Hepatocyte (in vitro differentiated cells): ENCODE data around the gene CBX5. TPM values are rescaled to one million over a fixed set of nuclear protein-coding genes. Genes with fewer than 3 reads are reported as not detected.
"Not testable (repeated sequence)": the region's sequence is repeated elsewhere in the genome, so short reads cannot be mapped to it uniquely, and the experiment has no call there.

Experiments used
- DNase-seq: peaks from one replicate; pipeline ENCODE4 v3.0.0-alpha.2; 2016; ENCODE audit warnings: low spot score
- H2AFZ ChIP-seq: fragments of 200-600 bp; sonication (generic); 2 replicates; pipeline ENCODE4 v1.6.0; 2016; ENCODE audit warnings: antibody characterized with exemption, mild to moderate bottlenecking
- H3K27ac ChIP-seq: fragments of 200-600 bp; sonication (generic); 2 replicates; pipeline ENCODE4 v1.5.1; 2016; ENCODE audit warnings: mild to moderate bottlenecking
- H3K27me3 ChIP-seq: fragments of 200-600 bp; sonication (generic); 2 replicates; pipeline ENCODE4 v1.6.1; 2016
- H3K36me3 ChIP-seq: fragments of 200-600 bp; sonication (generic); replicated peaks from 2 replicates; pipeline ENCODE4 v1.5.1; 2016; ENCODE audit warnings: low read depth; ENCODE audit not compliant: insufficient read depth
- H3K4me1 ChIP-seq: fragments of 200-600 bp; sonication (generic); 2 replicates; pipeline ENCODE4 v1.5.1; 2016; ENCODE audit warnings: mild to moderate bottlenecking, moderate library complexity; ENCODE audit not compliant: insufficient read depth
- H3K4me2 ChIP-seq: fragments of 200-600 bp; sonication (generic); 2 replicates; pipeline ENCODE4 v1.6.0; 2016
- H3K4me3 ChIP-seq: fragments of 200-600 bp; sonication (generic); 2 replicates; pipeline ENCODE4 v1.5.1; 2016; ENCODE audit warnings: mild to moderate bottlenecking
- H3K79me2 ChIP-seq: fragments of 200-600 bp; sonication (generic); 2 replicates; pipeline ENCODE4 v1.6.0; 2017; ENCODE audit warnings: mild to moderate bottlenecking
- H3K9me2 ChIP-seq: fragments of 200-600 bp; sonication (generic); replicated peaks from 2 replicates; pipeline ENCODE4 v1.6.0; 2017; ENCODE audit warnings: mild to moderate bottlenecking; ENCODE audit not compliant: insufficient read depth
- H3K9me3 ChIP-seq: fragments of 200-600 bp; sonication (generic); 2 replicates; pipeline ENCODE4 v1.5.1; 2016; ENCODE audit warnings: low read depth, mild to moderate bottlenecking
- H4K20me1 ChIP-seq: fragments of 200-600 bp; sonication (generic); 2 replicates; pipeline ENCODE4 v1.6.0; 2016; ENCODE audit warnings: mild to moderate bottlenecking; ENCODE audit not compliant: insufficient read depth, poor library complexity, severe bottlenecking
- CTCF ChIP-seq: fragments of 200-600 bp; sonication (generic); IDR thresholded peaks from 2 replicates; pipeline ENCODE4 v1.5.1; 2016; ENCODE audit warnings: antibody characterized with exemption, mild to moderate bottlenecking; ENCODE audit not compliant: poor library complexity
- EZH2 ChIP-seq: fragments of 200-600 bp; sonication (generic); IDR thresholded peaks from 2 replicates; pipeline ENCODE4 v1.6.1; 2016; ENCODE audit warnings: antibody characterized with exemption, mild to moderate bottlenecking, borderline replicate concordance
- EZH2phosphoT487 ChIP-seq: fragments of 200-600 bp; sonication (generic); IDR thresholded peaks from one replicate; pipeline ENCODE4 v1.6.1; 2018; ENCODE audit warnings: antibody characterized with exemption, mild to moderate bottlenecking, low read depth, moderate library complexity; ENCODE audit not compliant: unreplicated experiment, severe bottlenecking
- WGBS: methylation state at CpG from one replicate; pipeline ENCODE4 v1.1.6; 2016; ENCODE audit warnings: low lambda C conversion rate; ENCODE audit errors: missing lambda C conversion rate; 5-methylcytosine and 5-hydroxymethylcytosine counted together
- polyA plus RNA-seq: library from polyadenylated mRNA; unstranded; fragments of >200 nt; fragmentation: Nextera tagmentation; extraction: Ambion mirVana; gene quantifications from 2 replicates; pipeline ENCODE4 v1.2.1, GENCODE V29; 2016
- total RNA-seq: library from RNA; depleted of rRNA; stranded (reverse); fragments of >200 nt; gene quantifications from 2 replicates; pipeline ENCODE4 v1.2.3, GENCODE V29; 2014

Gene CBX5
- total and polyA plus RNA-seq, 2 experiments from 2014 or later: 21.9 to 60.1 TPM

GRCh38 chr12:54185919-54186318 lies 94.0 kb downstream of the CBX5 start:
- Histone ChIP-seq H4K20me1 (no peaks in the 10 kb centered on the region), H3K9me2 (no peaks in the 10 kb centered on the region), H3K4me3 (no peak overlapping the region), H3K36me3 (no peaks in the 10 kb centered on the region), H3K4me1 (peaks cover 6% of the 10 kb centered on the region), H3K79me2 (peaks cover 17% of the 10 kb centered on the region), H3K9me3 (no peaks in the 10 kb centered on the region), H3K27ac (no peak overlapping the region), H3K4me2 (no peak overlapping the region), H3K27me3 (no peaks in the 10 kb centered on the region), H2AFZ (no peak overlapping the region)
- 90% methylated on average over 1 of the region's 1 CpG for WGBS
- TF ChIP-seq EZH2phosphoT487: no peak
- no peak for TF ChIP-seq EZH2
- TF ChIP-seq CTCF: no peak
- no peak for DNase-seq

GRCh38 chr12:54185297-54185696 lies 94.6 kb downstream of the CBX5 start:
- not testable (repeated sequence) for H3K4me1 ChIP-seq, H3K27me3 ChIP-seq, H3K36me3 ChIP-seq, H3K4me3 ChIP-seq, H3K27ac ChIP-seq, H3K4me2 ChIP-seq, H2AFZ ChIP-seq, H4K20me1 ChIP-seq, H3K9me3 ChIP-seq, H3K9me2 ChIP-seq, DNase-seq
- peaks cover 17% of the 10 kb centered on the region for H3K79me2 ChIP-seq
- WGBS: 96% methylated on average over 9 of the region's 9 CpGs

- Histone ChIP-seq H3K9me2 (no peaks in the 10 kb centered on the region), H3K4me1 (peaks cover 6% of the 10 kb centered on the region), H3K4me3 (no peak overlapping the region), H3K27me3 (no peaks in the 10 kb centered on the region), H2AFZ (no peak overlapping the region), H3K27ac (no peak overlapping the region), H3K36me3 (no peaks in the 10 kb centered on the region), H4K20me1 (no peaks in the 10 kb centered on the region), H3K9me3 (no peaks in the 10 kb centered on the region), H3K79me2 (peaks cover 17% of the 10 kb centered on the region), H3K4me2 (no peak overlapping the region)
- TF ChIP-seq EZH2phosphoT487: no peak
- TF ChIP-seq CTCF: no peak
- TF ChIP-seq EZH2: no peak
- DNase-seq: no peak
- 97% methylated on average over 7 of the region's 7 CpGs for WGBS
Measured at GRCh38 chr12:54184024-54184805, 95.7 kb downstream of the CBX5 start.

GRCh38 chr12:54182981-54183380 lies 96.9 kb downstream of the CBX5 start:
- Histone ChIP-seq H3K27me3 (no peaks in the 10 kb centered on the region), H3K9me2 (no peaks in the 10 kb centered on the region), H3K4me2 (no peak overlapping the region), H2AFZ (no peak overlapping the region), H3K4me1 (peaks cover 5% of the 10 kb centered on the region), H3K4me3 (no peak overlapping the region), H3K27ac (no peak overlapping the region), H3K9me3 (no peaks in the 10 kb centered on the region), H3K79me2 (peaks cover 13% of the 10 kb centered on the region), H3K36me3 (no peaks in the 10 kb centered on the region), H4K20me1 (no peaks in the 10 kb centered on the region)
- DNase-seq: no peak
- TF ChIP-seq EZH2 (no peak), CTCF (no peak), EZH2phosphoT487 (no peak)
- WGBS: 94% methylated on average over 5 of the region's 5 CpGs
